HG02885 (cell line): Measurements from ENCODE around the gene ABCC9.
"Not testable (repeated sequence)": the region's sequence is repeated elsewhere in the genome, so short reads cannot be mapped to it uniquely, and the experiment has no call there.

Source experiments
- ATAC-seq: cut with Tn5 transposase; IDR thresholded peaks from one replicate; pipeline ENCODE4 v1.9.1; 2021; ENCODE audit warnings: mild to moderate bottlenecking; ENCODE audit not compliant: unreplicated experiment, poor library complexity

The ABCC9 gene

DNA sequence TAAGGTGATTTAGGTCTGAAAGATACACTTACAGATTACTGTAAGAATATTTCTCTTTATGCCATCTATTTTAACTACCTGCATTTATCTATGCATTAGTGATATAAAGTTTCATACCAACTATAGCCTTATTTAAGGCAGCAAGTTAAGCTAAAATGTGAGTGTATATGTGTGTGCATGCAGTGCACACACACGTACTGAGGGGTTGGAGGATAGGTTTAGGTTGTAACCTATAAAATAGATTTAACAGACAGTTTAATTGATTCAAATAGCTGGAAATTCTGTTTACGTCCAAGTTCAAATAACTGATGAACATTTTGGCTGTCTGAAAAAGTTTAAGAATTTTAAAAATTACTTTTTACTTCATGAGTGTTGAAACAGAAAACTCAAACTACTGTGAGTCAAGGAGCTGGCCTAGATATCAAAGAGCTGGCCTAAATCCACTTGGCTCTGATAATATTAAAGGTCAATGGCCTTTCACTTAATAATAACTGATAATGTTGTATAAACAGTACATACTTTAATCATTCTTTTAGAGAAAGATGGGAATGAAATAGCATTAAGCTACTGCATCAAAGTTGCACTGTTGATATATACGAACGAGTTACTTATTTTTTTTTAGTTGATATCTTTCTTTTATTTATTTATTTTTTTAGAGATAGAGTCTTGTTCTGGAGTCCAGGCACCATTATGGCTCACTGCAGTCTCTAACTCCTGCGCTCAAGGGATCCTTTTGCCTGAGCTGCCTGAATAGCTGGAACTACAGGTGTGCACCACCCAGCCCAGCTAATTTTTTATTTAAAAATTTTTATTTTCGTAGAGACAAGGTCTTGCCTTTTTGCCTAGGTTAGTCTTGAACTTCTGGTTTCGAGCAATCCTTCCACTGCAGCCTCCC, 152.9 kb downstream of the ABCC9 start:
- no peak for ATAC-seq

- no peak for ATAC-seq
Measured at GRCh38 chr12:21786041-21786531, 155.1 kb downstream of the ABCC9 start.

DNA sequence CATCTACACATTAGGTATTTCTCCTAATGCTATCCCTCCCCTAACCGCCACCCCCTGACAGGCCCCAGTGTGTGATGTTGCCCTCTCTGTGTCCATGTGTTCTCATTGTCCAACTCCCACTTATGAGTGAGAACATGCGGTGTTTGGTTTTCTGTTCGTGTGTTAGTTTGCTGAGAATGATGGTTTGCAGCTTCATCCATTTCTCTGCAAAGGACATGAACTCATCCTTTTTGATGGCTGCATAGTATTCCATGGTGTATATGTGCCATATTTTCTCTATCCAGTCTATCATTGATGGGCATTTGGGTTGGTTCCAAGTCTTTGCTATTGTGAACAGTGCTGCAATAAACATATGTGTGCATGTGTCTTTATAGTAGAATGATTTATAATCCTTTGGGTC, 158.5 kb downstream of the ABCC9 start:
- not testable (repeated sequence) for ATAC-seq

GRCh38 chr12:21780786-21781185, 160.4 kb downstream of the ABCC9 start:
- ATAC-seq, result no peak

DNA sequence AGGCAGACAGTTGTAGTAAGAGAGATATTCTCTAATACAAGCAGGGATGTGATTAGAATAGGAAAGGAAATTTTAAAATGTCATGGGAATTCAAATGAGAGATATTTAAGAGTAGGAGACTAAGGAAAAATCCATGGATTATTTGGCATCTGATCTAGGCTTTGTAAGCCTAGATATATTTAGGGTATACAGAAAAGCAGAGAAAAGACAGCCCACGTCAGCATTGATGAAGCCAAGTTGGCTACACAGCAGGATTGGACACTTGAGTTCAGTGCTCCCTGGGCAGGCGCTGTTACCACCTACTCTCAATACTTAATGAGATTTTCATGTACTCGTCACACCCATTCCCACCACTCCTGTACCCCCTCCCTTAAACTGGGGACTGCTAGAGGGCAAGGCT, 165.1 kb downstream of the ABCC9 start:
- ATAC-seq, result no peak

DNA sequence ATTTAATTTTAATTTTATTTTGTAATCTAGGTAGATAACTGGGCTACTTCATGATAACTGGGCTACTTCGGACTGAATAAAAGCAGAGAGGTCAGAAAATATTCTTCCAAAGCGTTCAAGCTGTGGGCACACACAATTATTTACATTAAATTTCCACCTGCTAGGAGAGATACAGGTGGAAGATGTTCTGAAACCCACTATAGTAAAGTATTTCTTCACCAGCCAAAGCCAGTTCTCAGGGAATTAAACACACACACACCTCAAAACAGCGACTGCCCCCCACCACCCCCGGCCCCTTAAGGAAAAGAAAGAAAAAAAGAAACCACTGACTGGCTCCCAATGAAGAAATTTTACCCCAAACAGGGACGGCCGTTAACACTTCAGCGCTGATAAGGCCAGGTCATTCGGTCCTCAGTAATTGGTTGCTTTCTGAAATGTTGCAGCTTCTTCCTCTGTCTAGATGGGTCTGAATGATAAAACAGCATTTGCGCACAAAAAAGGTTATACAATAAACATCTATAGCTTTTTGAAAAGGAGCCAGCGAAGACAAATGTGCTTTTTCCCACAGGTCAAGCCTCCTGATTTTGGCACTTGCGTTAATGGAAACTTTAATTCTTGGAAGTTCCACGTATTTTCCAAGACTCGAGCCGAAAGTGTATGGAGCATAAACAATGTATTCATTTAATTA, 165.9 kb downstream of the ABCC9 start:
- ATAC-seq, result no peak

DNA sequence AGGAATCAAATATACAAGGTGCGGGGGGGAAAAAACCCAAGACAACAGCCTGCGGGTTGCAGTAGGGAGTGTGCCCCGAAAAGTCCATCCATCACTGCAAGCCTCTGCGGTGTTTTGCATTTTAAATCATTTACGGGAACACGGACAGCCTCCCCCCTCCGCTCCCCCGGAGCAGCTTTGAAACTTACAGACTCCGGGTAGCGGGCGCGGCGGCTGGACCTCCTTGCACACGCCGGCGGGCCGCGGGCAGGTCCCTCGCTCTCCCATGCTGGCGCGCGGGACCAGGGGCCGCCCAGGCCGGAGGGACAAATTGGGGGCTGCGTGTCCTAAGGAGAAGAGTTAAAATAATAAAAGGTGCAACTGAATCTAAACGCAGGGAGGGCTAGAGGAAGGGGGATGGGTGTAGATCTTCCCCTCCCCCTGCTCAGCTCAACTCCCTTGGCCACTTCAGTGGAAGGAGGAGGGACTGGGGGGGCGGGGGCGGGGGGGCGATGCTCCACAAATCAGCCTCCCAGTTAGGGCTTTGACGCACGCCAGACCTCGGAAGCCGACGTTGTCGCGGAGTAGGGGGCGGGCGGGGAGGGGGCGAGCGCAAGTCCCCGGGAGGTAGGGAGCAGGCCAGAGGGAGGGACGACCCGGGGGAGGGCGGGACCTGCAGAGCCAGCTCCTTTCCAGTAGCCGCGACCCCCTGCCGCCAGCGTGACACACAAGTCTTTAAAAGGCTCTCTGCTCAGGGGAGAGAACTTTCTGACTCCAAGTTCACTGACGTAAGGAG, 166.7 kb downstream of the ABCC9 start, which contains the start of gene KCNJ8:
KCNJ8 (minus strand) TSS at position 349 of the 775 bp plus-strand sequence. CDS start 1,090 bp downstream, outside the sequence.
- ATAC-seq, result no peak

- no peak for ATAC-seq
Measured at GRCh38 chr12:21773806-21774205, 167.4 kb downstream of the ABCC9 start.

DNA sequence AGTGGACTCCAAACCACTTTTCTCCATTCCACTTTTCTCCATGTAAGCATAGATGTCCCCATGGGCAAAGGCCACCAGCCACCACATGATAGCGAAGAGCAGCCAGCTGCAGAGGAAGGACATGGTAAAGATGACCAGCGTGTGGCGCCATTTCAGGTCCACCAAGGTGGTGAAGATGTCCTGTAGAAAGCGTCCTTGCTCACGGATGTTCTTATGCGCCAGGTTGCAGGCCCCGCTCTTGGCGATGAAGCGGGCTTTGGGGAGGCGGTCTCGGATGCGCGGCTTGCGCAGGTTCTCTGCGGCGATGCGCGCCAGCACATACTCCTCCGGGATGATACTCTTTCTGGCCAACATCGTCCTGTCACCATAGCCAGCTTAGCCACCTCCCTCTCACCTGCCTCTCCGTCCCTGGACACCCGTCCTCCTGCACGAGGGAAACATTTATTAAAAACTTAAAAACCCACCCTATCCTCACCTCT, 167.9 kb downstream of the ABCC9 start:
- no peak for ATAC-seq

DNA sequence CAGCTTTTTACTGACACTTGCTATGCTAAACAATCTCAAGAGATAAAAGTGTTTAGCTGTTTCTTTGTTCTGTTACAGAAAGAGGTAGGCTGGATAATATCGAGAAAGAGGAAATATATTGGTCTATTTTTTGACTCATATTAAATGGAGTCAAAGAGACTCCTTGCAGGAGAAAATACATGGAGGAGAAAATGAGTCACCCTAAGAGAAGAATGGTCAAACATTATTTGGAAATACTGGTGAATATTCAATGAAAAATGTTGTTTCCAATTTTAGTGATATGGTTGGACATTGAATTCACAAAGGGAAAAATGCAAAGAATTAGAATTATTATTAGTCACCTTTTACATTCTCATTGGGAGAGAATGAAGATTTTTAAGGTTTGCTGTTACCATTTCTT, 169.9 kb downstream of the ABCC9 start:
- no peak for ATAC-seq

DNA sequence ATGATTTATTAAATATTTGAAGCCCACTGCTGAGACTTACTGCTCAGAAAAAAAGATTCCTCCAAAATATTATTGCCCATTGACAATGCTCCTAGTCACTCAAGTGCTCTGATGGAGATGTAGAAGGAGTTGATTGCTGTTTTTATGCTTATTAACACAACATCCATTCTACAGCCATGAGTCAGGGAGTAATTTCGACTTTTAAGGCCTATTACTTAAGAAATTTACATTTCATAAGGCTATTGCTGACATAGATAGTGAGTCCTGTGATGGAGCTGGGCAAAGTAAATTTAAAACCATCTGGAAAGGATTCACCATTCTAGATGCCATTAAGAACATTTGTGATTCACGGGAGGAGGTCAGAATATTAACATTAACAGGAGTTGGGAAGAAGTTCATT, 171.9 kb downstream of the ABCC9 start:
- ATAC-seq, result no peak

DNA sequence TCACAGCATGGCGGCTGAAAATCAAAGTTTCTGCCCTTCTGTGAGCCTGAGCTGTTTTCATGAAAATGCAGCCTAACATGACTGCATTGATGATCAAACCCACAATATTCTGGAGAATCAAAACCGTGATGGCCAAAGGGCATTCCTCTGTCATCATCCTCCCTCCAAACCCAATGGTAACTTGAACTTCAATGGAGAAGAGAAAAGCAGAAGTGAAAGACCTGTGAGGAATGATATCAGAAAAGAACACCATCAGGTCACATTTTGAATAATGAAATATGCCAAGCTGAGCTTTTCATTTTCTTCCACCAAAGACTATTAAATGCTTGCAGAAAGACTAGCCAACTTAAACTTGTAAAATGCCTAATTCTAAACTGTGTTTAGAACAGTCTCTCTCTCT, 174.8 kb downstream of the ABCC9 start:
- no peak for ATAC-seq

DNA sequence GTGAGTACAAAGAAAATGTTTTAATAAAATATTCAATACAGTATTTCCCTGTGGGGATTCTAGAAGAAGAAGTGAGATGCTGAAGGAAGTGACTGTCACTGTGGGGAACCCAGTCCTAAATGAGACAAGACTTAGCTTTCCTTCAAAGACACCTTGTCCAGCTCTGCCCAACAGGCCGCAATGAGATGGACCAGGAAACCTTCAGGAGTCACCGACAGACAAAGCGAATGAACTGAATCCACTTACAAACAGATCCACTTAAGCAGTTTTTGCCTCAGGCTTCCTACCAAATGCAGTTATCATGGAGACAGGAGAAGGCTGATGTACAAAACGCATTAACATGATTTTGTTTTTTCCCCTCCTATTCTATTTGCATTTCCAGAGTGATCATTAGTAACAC, 176.3 kb downstream of the ABCC9 start:
- ATAC-seq, result no peak

DNA sequence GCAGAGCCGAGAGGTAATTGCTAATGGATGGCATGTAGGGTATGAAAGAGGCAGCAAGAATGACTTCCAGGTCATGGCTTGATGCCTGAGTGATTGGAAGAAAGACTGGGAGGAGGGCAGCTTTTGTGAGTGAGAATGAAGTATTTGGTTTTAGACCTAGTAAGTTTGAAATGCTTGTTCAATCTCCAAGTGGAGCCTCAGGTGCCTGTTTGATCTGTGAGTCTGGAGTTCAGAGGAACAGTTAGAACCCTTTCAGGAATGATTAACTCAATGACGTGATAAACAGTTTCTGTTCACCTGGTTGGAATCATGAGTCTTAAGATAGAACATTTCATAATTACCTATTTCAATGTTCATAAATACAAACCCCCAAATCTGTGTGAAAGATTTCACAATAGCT, 177.2 kb downstream of the ABCC9 start:
- no peak for ATAC-seq

DNA sequence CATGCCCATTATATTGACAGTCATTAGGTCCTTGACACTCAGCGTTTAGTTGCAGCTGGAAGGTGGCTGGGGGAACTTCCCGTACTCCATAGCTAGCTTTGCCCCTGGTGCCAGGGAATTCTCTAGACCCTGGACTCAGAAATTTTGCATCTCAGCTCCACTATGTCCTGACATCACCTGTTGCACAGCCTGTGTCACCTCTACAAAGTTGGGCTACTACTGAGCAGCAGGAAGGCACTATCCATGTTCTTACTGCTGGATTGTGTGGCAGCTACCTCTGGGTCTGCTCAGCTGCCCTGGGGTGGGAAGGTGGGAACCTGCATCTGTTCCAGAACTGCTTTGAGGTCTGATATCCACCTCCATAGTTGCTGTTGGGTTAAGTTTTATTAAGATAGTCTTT, 177.7 kb downstream of the ABCC9 start:
- no peak for ATAC-seq

DNA sequence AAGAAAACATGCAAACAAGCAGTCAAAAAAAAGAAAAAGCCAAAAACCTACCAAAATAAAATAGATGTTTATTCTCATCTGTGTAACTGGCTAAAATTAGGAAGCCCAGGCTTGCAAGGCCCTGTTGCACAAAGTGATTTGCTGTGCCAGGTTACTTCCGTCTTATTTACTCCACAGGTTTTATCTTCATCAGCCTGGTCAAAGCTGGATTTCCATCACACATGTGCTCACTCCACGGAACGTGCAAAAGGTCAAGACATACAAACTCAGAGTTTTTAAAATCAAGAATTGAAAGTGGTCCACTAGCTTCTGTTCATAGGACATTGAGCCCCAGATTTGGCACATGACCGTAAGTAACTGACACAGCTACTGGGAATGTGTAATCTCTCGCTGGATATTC, 181.5 kb downstream of the ABCC9 start:
- no peak for ATAC-seq

DNA sequence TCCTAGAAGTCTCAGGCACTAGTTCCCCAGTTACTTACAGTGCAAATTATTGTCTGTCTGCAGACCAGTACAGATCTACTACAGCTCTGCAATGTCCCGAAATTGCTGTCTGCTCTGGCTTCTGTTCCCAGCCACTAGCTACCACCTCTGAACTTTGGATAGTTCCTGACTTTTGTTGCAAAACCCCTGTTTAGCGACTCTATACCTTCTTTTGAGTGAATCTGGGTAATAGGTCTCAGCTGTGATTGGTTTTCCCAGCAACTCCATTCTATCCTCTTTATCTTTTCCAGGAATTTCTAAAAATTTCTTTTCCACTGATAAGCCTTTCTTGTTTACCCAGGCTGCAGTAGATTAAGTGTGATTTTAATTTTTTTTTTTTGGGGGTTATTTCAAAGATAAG, 183.5 kb downstream of the ABCC9 start:
- no peak for ATAC-seq

DNA sequence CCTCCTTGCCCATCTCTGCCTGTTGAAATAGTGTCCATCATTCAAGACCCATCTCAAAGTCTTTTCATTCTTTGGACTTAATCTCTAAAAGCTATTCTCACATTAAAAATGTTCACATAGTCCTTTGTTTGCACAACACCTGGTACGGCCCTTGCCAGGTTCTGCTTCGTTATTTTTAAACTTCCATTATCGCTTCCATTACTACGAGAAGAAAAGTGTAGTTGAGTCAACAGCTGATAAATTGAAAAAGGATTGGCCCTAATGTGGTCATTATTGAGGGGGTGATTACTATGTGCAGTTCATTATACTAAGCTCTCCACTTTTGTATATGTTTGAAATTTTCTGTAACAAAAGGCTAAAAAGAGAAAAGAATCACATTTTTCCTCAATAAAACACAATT, 184.5 kb downstream of the ABCC9 start:
- ATAC-seq, result no peak

DNA sequence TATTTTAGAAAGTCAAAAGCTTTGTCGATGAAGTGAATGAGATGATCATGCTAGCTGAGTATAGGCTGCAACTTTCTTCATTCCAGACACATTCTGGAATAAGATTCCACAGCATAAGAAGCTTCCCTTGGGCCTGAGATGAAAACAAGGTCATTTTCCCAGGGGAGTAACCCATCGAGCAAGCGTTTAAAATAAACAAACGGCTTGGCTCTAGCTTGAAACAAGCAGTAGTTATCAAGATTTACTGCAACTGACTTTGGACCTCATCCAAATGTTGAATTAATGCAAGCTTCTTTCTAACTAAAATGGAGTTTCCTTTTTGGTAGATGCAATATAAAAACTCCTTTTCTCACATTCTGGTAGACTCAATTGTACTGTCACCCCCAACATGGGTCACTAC, 189.7 kb downstream of the ABCC9 start:
- no peak for ATAC-seq
